Mucosa of stomach (tissue), 1 donor: Measurements from ENCODE around the gene SPTA1.

ENCODE experiments used
- H3K27me3 ChIP-seq: one replicate; pipeline ENCODE4 v1.7.0; 2013; ENCODE audit warnings: mild to moderate bottlenecking, low read length; ENCODE audit not compliant: control insufficient read depth, insufficient read depth
- H3K36me3 ChIP-seq: one replicate; pipeline ENCODE4 v1.7.0; 2013; ENCODE audit warnings: low read length; ENCODE audit not compliant: control insufficient read depth, insufficient read depth
- H3K4me1 ChIP-seq: one replicate; pipeline ENCODE4 v1.7.0; 2013; ENCODE audit warnings: mild to moderate bottlenecking, low read length; ENCODE audit not compliant: control insufficient read depth, insufficient read depth
- H3K4me3 ChIP-seq: one replicate; pipeline ENCODE4 v1.7.0; 2013; ENCODE audit warnings: low read length
- H3K9ac ChIP-seq: one replicate; pipeline ENCODE4 v1.7.0; 2013; ENCODE audit warnings: mild to moderate bottlenecking, low read length, moderate library complexity
- H3K9me3 ChIP-seq: one replicate; pipeline ENCODE4 v1.7.0; 2013; ENCODE audit warnings: mild to moderate bottlenecking, low read length, moderate library complexity; ENCODE audit not compliant: control insufficient read depth
- donor health status: Pancreatic carcinoma.

Gene SPTA1

GRCh38 chr1:158613764-158614163 lies 72.8 kb downstream of the SPTA1 start:
- Histone ChIP-seq H3K36me3 (no peaks in the 10 kb centered on the region), H3K9me3 (no peaks in the 10 kb centered on the region), H3K9ac (no peak overlapping the region)

GRCh38 chr1:158611916-158612315 lies 74.6 kb downstream of the SPTA1 start:
- H3K4me3 ChIP-seq: no peak overlapping the region
- H3K9ac ChIP-seq: no peak overlapping the region
- no peaks in the 10 kb centered on the region for H3K27me3 ChIP-seq
- no peaks in the 10 kb centered on the region for H3K36me3 ChIP-seq
- no peaks in the 10 kb centered on the region for H3K9me3 ChIP-seq
- H3K4me1 ChIP-seq: no peaks in the 10 kb centered on the region

More at GRCh38 chr1:158613764-158614163, 72.8 kb downstream of the SPTA1 start:
- Histone ChIP-seq H3K4me3 (no peak overlapping the region), H3K27me3 (no peaks in the 10 kb centered on the region), H3K4me1 (no peaks in the 10 kb centered on the region)

- Histone ChIP-seq H3K9ac (no peak overlapping the region), H3K36me3 (no peaks in the 10 kb centered on the region), H3K4me3 (no peak overlapping the region), H3K9me3 (no peaks in the 10 kb centered on the region), H3K27me3 (no peaks in the 10 kb centered on the region), H3K4me1 (no peaks in the 10 kb centered on the region)
Measured at GRCh38 chr1:158607296-158607695, 79.2 kb downstream of the SPTA1 start.

GRCh38 chr1:158604968-158605367 lies 81.5 kb downstream of the SPTA1 start, which contains the start of gene OR10Z1:
TSS of gene OR10Z1 (plus strand) at chr1:158605268. CDS start at chr1:158606439, 1,171 bp downstream.
- Histone ChIP-seq H3K36me3 (no peaks in the 10 kb centered on the region), H3K9ac (no peak within 1 kb of the TSS), H3K4me1 (no peaks in the 10 kb centered on the region), H3K9me3 (no peaks in the 10 kb centered on the region), H3K27me3 (no peaks in the 10 kb centered on the region), H3K4me3 (no peak within 1 kb of the TSS)

DNA sequence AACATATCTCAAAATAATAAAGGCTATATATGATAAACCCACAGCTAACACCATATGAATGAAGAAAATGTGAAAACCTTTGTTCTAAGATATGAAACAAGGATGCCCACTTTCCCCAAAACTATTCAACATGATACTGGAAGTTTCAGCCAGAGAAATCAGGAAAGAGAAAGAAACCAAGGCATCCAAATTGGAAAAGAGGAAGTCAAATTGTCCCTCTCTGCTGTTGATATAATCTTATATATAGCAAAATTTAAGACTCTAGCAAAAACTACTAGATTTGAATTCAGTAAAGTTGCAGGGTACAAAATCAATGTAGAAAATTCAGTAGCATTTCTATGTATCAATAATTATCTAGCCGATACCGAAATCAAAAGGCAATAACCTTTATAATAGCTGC lies 85.8 kb downstream of the SPTA1 start:
- no peaks in the 10 kb centered on the region for H3K36me3 ChIP-seq
- H3K27me3 ChIP-seq: no peaks in the 10 kb centered on the region
- H3K9ac ChIP-seq: no peak overlapping the region
- no peaks in the 10 kb centered on the region for H3K9me3 ChIP-seq
- no peak overlapping the region for H3K4me3 ChIP-seq
- H3K4me1 ChIP-seq: no peaks in the 10 kb centered on the region

- Histone ChIP-seq H3K4me3 (no peak overlapping the region), H3K4me1 (no peaks in the 10 kb centered on the region), H3K9me3 (no peaks in the 10 kb centered on the region), H3K27me3 (no peaks in the 10 kb centered on the region), H3K9ac (no peak overlapping the region), H3K36me3 (no peaks in the 10 kb centered on the region)
Measured at GRCh38 chr1:158586942-158587341, 99.6 kb downstream of the SPTA1 start.

GRCh38 chr1:158583962-158584361 lies 102.6 kb downstream of the SPTA1 start:
- H3K36me3 ChIP-seq: no peaks in the 10 kb centered on the region
- H3K9me3 ChIP-seq: no peaks in the 10 kb centered on the region
- H3K4me3 ChIP-seq: no peak overlapping the region
- no peaks in the 10 kb centered on the region for H3K27me3 ChIP-seq
- no peak overlapping the region for H3K9ac ChIP-seq
- no peaks in the 10 kb centered on the region for H3K4me1 ChIP-seq

GRCh38 chr1:158579733-158580132 lies 106.8 kb downstream of the SPTA1 start, which contains the start of gene OR10X1:
TSS of gene OR10X1 (minus strand) at chr1:158579899. CDS start at chr1:158579899, 0 bp downstream.
- no peaks in the 10 kb centered on the region for H3K9me3 ChIP-seq
- H3K4me1 ChIP-seq: no peaks in the 10 kb centered on the region
- no peaks in the 10 kb centered on the region for H3K36me3 ChIP-seq
- no peaks in the 10 kb centered on the region for H3K27me3 ChIP-seq
- no peak within 1 kb of the TSS for H3K4me3 ChIP-seq
- H3K9ac ChIP-seq: no peak within 1 kb of the TSS

DNA sequence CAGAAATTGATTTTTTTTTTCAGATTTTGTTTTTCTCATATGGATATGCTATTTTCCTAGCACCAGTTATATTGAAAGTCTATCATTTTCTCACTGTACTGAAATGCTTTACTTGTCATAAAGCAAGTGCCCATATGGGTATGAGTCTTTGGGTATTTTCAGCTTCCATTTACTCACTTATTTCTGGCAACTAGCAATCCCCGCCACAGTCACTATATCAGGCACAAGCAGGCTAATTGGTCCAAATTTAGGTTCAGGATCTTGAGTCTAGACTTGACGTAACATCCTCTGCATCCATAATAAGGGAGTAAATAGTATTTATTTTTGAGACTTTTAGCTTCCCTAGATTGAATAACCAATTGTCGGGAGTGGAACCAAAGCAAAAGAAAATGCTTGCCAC lies 109.0 kb downstream of the SPTA1 start:
- no peaks in the 10 kb centered on the region for H3K9me3 ChIP-seq
- H3K9ac ChIP-seq: no peak overlapping the region
- no peaks in the 10 kb centered on the region for H3K27me3 ChIP-seq
- H3K4me3 ChIP-seq: no peak overlapping the region
- H3K4me1 ChIP-seq: no peaks in the 10 kb centered on the region
- no peaks in the 10 kb centered on the region for H3K36me3 ChIP-seq

DNA sequence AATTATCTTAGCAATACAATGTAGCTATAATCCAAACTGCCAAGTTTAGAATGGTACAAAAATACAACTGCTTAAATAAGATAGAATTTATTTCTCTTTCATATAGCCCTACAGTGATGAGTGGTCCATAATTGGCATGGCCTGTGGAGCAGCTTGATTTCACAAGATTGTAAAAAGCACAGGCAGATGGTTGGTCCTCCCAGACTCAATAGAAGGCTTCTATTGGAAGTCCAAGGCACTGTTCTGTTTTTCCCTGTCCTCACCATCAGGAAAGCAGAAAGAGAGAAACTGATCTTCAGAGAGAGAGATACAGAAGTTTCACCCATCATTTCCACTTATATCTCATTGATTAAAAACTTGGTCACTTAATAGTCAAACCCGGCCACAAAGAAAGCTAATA lies 114.3 kb downstream of the SPTA1 start:
- no peaks in the 10 kb centered on the region for H3K9me3 ChIP-seq
- no peaks in the 10 kb centered on the region for H3K27me3 ChIP-seq
- no peaks in the 10 kb centered on the region for H3K36me3 ChIP-seq
- H3K4me1 ChIP-seq: no peaks in the 10 kb centered on the region
- H3K4me3 ChIP-seq: no peak overlapping the region
- H3K9ac ChIP-seq: no peak overlapping the region

- no peaks in the 10 kb centered on the region for H3K4me1 ChIP-seq
- H3K4me3 ChIP-seq: no peak within 1 kb of the TSS
- no peaks in the 10 kb centered on the region for H3K9me3 ChIP-seq
- no peaks in the 10 kb centered on the region for H3K27me3 ChIP-seq
- no peak within 1 kb of the TSS for H3K9ac ChIP-seq
- H3K36me3 ChIP-seq: no peaks in the 10 kb centered on the region
Measured at GRCh38 chr1:158570480-158570879, 116.0 kb downstream of the SPTA1 start, which contains the start of gene OR6P1. TSS of gene OR6P1 (minus strand) at chr1:158570580. CDS start at chr1:158563604, 6,976 bp downstream.

- Histone ChIP-seq H3K36me3 (no peaks in the 10 kb centered on the region), H3K9me3 (no peaks in the 10 kb centered on the region), H3K4me3 (no peak overlapping the region), H3K27me3 (no peaks in the 10 kb centered on the region), H3K4me1 (no peaks in the 10 kb centered on the region), H3K9ac (no peak overlapping the region)
Measured at GRCh38 chr1:158564608-158565007, 121.9 kb downstream of the SPTA1 start.

GRCh38 chr1:158563853-158564252 lies 122.7 kb downstream of the SPTA1 start:
- H3K36me3 ChIP-seq: no peaks in the 10 kb centered on the region
- H3K4me1 ChIP-seq: no peaks in the 10 kb centered on the region
- H3K9ac ChIP-seq: no peak overlapping the region
- H3K4me3 ChIP-seq: no peak overlapping the region
- H3K9me3 ChIP-seq: no peaks in the 10 kb centered on the region
- no peaks in the 10 kb centered on the region for H3K27me3 ChIP-seq
